A549 treated with Mapracorat at 1 μM for 4 hours (cell line): Measurements from ENCODE around the gene IL34. TPM values are rescaled to one million over a fixed set of nuclear protein-coding genes. Genes with fewer than 3 reads are reported as not detected.

ENCODE experiments used
- total RNA-seq: library from RNA; stranded (reverse); fragments of 200-300 nt; extraction: Qiagen RNA extraction; gene quantifications from 5 replicates; pipeline ENCODE4 v1.2.3, GENCODE V29; 2022

The IL34 gene
- total RNA-seq: 0.36 to 0.56 TPM (median 0.51 TPM) in 5 replicates

GRCh38 chr16:70646260-70647241, at the start of gene IL34:
Gene IL34 (plus strand): TSS chr16:70646559. CDS start chr16:70646948, 389 bp downstream.

DNA sequence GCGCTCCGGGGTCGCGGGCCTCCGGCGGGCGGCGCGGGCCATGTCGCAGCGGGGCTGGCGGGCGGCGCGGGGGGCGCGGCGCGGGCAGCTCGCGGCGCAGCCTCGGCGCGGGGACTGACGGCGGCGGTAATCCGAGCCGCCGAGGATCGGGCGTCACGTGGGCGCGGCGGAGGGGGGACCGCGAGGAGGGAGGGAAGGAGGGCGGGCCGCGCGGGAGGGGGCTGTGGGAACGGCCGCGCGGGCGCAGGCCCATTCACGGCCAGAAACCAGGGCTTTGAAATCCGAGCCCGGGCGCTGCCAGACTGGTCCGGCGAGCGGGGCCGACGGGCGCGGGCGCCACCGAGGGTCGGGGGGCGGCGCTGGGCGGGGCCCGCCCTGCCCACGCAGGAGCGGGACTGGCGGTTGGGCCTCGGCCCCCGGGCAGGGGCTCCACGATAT, 39.6 kb downstream of the IL34 start, which contains the start of gene MTSS2:
Gene MTSS2, minus strand, starts transcription at position 116 of the 438 bp plus-strand sequence. CDS start 262 bp downstream, outside the sequence.

Other genes with a start within 250 kb of the IL34 start
- 18.2 to 24.9 TPM (median 22.9 TPM) in 5 replicates for gene ST3GAL2, start 207.5 kb upstream of the IL34 start, total RNA-seq
- 4.4 to 6.3 TPM (median 5.3 TPM) in 5 replicates for gene FCSK, start 192.0 kb upstream of the IL34 start, total RNA-seq
- gene COG4, start 123.0 kb upstream of the IL34 start, total RNA-seq: 26.0 to 32.3 TPM (median 29.8 TPM) in 5 replicates
- 141 to 196 TPM (median 187 TPM) in 5 replicates for gene SF3B3, start 122.7 kb upstream of the IL34 start, total RNA-seq
- 58.6 to 98.3 TPM (median 87.1 TPM) in 5 replicates for gene MTSS2, start 39.5 kb downstream of the IL34 start, total RNA-seq
- 27.0 to 39.1 TPM (median 34.5 TPM) in 5 replicates for gene VAC14, start 154.6 kb downstream of the IL34 start, total RNA-seq